Thymus (tissue), 11 donors: ENCODE results near the gene TAL1. TPM values are rescaled to one million over a fixed set of nuclear protein-coding genes. Genes with fewer than 3 reads are reported as not detected.

Experiments
- DNase-seq, 9 donors: peaks; one replicate each; pipeline ENCODE4 v3.0.0-alpha.2; 2013; ENCODE audit warnings: low spot score in 9 of 9, low read depth in 6 of 9, missing footprints in 1 of 9
- H3K27ac ChIP-seq, 2 donors: one replicate each; pipeline ENCODE4 v1.5.1; 2013; ENCODE audit warnings: control low read depth in 1 of 2, low read depth in 1 of 2, low read length in 1 of 2, mild to moderate bottlenecking in 1 of 2, moderate library complexity in 1 of 2
- H3K27me3 ChIP-seq, 2 donors: one replicate each; pipeline ENCODE4 v1.5.1; 2013; ENCODE audit warnings: low read length in 1 of 2; ENCODE audit not compliant: control insufficient read depth in 2 of 2, insufficient read depth in 1 of 2
- H3K36me3 ChIP-seq, 2 donors: one replicate each; pipeline ENCODE4 v1.5.1; 2013; ENCODE audit warnings: low read length in 1 of 2, mild to moderate bottlenecking in 1 of 2, moderate library complexity in 1 of 2; ENCODE audit not compliant: control insufficient read depth in 2 of 2, insufficient read depth in 2 of 2
- H3K4me1 ChIP-seq, 2 donors: one replicate each; pipeline ENCODE4 v1.5.1; 2013; ENCODE audit warnings: low read length in 2 of 2; ENCODE audit not compliant: control insufficient read depth in 2 of 2, insufficient read depth in 2 of 2
- H3K4me3 ChIP-seq, 2 donors: one replicate each; pipeline ENCODE4 v1.5.1; 2013; ENCODE audit warnings: low read length in 2 of 2, control low read depth in 1 of 2, mild to moderate bottlenecking in 1 of 2
- H3K9me3 ChIP-seq, 2 donors: one replicate each; pipeline ENCODE4 v1.5.1; 2013; ENCODE audit warnings: low read length in 1 of 2, mild to moderate bottlenecking in 1 of 2; ENCODE audit not compliant: control insufficient read depth in 2 of 2, insufficient read depth in 1 of 2
- WGBS: extraction: QIAGEN DNeasy Blood & Tissue Kit; methylation state at CpG from one replicate; pipeline ENCODE4 v1.1.7; 2013; 5-methylcytosine and 5-hydroxymethylcytosine counted together
- polyA plus RNA-seq: library from polyadenylated mRNA; stranded (reverse); fragments of 200-250 nt; gene quantifications from one replicate; pipeline ENCODE4 v1.2.3, GENCODE V29; 2013
- total RNA-seq: library from RNA; stranded (reverse); fragments of 120-200 nt; gene quantifications from one replicate; pipeline ENCODE4 v1.2.4, GENCODE V29; 2013
- donor health status: healthy.

TAL1 gene
- total and polyA plus RNA-seq, 2 donors = 1.5 to 2.7 TPM

- peaks cover 59 to 92% of the 10 kb centered on the region in 2 donors for H3K27me3 ChIP-seq
- H3K4me1 ChIP-seq = peaks cover 2 to 3% of the 10 kb centered on the region in 2 donors
- H3K4me3 ChIP-seq = no peak overlapping the region
- no peaks in the 10 kb centered on the region for H3K9me3 ChIP-seq
- no peak overlapping the region for H3K27ac ChIP-seq
- 52% methylated on average over 19 of the region's 19 CpGs for WGBS
- H3K36me3 ChIP-seq = no peaks in the 10 kb centered on the region
- no peak for DNase-seq
Measured at GRCh38 chr1:47226121-47226838, 5.7 kb downstream of the TAL1 start.

GRCh38 chr1:47225430-47226100, 6.5 kb downstream of the TAL1 start:
- 2% methylated on average over 79 of the region's 79 CpGs for WGBS
- no peak for DNase-seq
- H3K4me1 ChIP-seq = peaks cover 2 to 3% of the 10 kb centered on the region in 2 donors

GRCh38 chr1:47224676-47225399, 7.2 kb downstream of the TAL1 start:
- DNase-seq = no peak
- no peaks in the 10 kb centered on the region for H3K9me3 ChIP-seq
- 24% methylated on average over 30 of the region's 30 CpGs for WGBS
- peaks cover 2 to 3% of the 10 kb centered on the region in 2 donors for H3K4me1 ChIP-seq
- no peak overlapping the region for H3K27ac ChIP-seq
- H3K4me3 ChIP-seq = no peak overlapping the region
- H3K27me3 ChIP-seq = peaks cover 51 to 77% of the 10 kb centered on the region in 2 donors
- no peaks in the 10 kb centered on the region for H3K36me3 ChIP-seq

More at GRCh38 chr1:47225430-47226100, 6.5 kb downstream of the TAL1 start:
- Histone ChIP-seq H3K27ac (no peak overlapping the region), H3K27me3 (peaks cover 56 to 84% of the 10 kb centered on the region in 2 donors), H3K36me3 (no peaks in the 10 kb centered on the region), H3K4me3 (no peak overlapping the region), H3K9me3 (no peaks in the 10 kb centered on the region)

DNA sequence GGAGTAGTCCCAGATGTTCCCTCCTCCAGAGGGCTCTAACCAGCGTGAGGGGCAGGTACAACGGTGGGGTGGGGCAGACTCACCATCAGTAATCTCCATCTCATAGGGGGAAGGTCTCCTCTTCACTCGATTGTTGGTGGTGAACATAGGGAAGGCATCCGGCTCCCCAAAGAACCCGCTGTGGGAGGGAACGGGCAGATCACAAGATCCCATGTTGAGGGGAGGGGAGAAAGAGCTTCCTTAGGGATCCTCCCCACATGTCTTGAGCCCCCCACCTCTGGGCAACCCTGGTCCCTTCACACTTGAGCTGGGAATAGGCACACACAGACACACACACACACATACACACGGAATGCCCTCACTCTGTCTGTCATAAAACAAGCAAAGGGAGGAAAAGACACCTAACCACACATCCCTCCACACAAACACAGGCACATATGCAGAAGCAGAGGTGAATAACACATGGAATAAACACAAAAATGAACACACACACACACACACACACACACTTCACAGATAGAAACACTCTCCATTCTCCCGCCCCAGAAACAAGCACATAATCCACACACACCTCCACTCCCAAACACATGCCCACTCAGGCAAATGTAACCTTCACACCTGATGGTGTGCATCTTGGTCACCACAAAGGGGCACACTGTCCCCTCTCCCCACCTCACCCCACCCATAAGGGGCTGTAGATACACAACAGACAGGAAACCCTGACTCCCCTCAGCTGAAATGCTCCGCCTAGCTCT, 7.9 kb downstream of the TAL1 start:
- Histone ChIP-seq H3K9me3 (no peaks in the 10 kb centered on the region), H3K4me1 (peaks cover 0 to 2% of the 10 kb centered on the region in 2 donors), H3K36me3 (no peaks in the 10 kb centered on the region), H3K27ac (no peak overlapping the region), H3K27me3 (peaks cover 48 to 70% of the 10 kb centered on the region in 2 donors), H3K4me3 (no peak overlapping the region)
- DNase-seq = no peak
- WGBS = 85% methylated on average over 9 of the region's 9 CpGs

GRCh38 chr1:47223174-47223920, 8.7 kb downstream of the TAL1 start:
- Histone ChIP-seq H3K27me3 (peaks cover 41 to 62% of the 10 kb centered on the region in 2 donors), H3K36me3 (no peaks in the 10 kb centered on the region), H3K4me3 (no peak overlapping the region), H3K4me1 (peaks cover 0 to 2% of the 10 kb centered on the region in 2 donors), H3K9me3 (no peaks in the 10 kb centered on the region), H3K27ac (no peak overlapping the region)
- 93% methylated on average over 10 of the region's 10 CpGs for WGBS
- no peak for DNase-seq

GRCh38 chr1:47222476-47222875, 9.5 kb downstream of the TAL1 start:
- 92% methylated on average over 3 of the region's 3 CpGs for WGBS
- H3K36me3 ChIP-seq = no peaks in the 10 kb centered on the region
- H3K27me3 ChIP-seq = peaks cover 34 to 54% of the 10 kb centered on the region in 2 donors
- DNase-seq = no peak
- no peak overlapping the region for H3K27ac ChIP-seq
- peaks cover 0 to 2% of the 10 kb centered on the region in 2 donors for H3K4me1 ChIP-seq
- no peak overlapping the region for H3K4me3 ChIP-seq
- H3K9me3 ChIP-seq = no peaks in the 10 kb centered on the region

DNA sequence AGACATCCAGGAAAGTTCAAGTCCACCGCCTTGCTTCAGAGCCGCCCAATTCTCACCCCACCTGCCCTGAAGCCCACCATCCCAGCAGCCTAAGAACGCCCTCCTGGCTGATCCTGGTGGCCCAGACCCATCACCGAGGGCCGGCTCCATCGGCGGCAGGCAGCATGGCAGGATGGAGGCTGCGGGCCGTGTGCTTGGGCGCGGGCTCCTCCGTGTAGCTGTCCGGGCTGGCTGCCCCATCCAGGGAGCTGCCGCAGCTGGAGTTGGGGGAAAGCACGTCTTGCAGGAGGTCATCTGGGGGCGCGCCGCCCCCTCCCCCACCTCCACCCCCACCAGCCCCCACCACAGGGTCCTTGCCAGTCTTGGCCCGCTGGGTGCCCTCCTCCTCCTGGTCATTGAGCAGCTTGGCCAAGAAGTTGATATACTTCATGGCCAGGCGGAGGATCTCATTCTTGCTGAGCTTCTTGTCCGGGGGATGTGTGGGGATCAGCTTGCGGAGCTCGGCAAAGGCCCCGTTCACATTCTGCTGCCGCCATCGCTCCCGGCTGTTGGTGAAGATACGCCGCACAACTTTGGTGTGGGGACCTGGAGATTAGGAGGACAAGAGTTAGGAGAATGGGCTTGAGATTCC, 12.3 kb downstream of the TAL1 start:
- Histone ChIP-seq H3K27ac (no peak overlapping the region), H3K36me3 (no peaks in the 10 kb centered on the region), H3K27me3 (peaks cover 11 to 26% of the 10 kb centered on the region in 2 donors), H3K9me3 (no peaks in the 10 kb centered on the region), H3K4me3 (no peak overlapping the region), H3K4me1 (no peaks in the 10 kb centered on the region)
- no peak for DNase-seq
- 98% methylated on average over 29 of the region's 29 CpGs for WGBS

- no peaks in the 10 kb centered on the region for H3K36me3 ChIP-seq
- H3K9me3 ChIP-seq = no peaks in the 10 kb centered on the region
- no peak overlapping the region for H3K4me3 ChIP-seq
- no peak overlapping the region for H3K27ac ChIP-seq
- peaks cover 4 to 19% of the 10 kb centered on the region in 2 donors for H3K27me3 ChIP-seq
- WGBS = 96% methylated on average over 4 of the region's 4 CpGs
- H3K4me1 ChIP-seq = no peaks in the 10 kb centered on the region
- DNase-seq = no peak
Measured at GRCh38 chr1:47219001-47219400, 13.0 kb downstream of the TAL1 start.
